Peyer's patch (tissue), 4 donors: ENCODE results near the gene OR52D1. TPM values are rescaled to one million over a fixed set of nuclear protein-coding genes. Genes with fewer than 3 reads are reported as not detected.

Experiments
- DNase-seq, 3 donors: peaks; one replicate each; pipeline ENCODE4 v3.0.0-alpha.2; 2017 to 2019
- H3K27ac ChIP-seq, 4 donors: fragments of 200-600 bp; sonication (generic); one replicate each; pipeline ENCODE4 v1.5.1; 2016 to 2019
- H3K27me3 ChIP-seq, 2 donors: fragments of 200-600 bp; sonication (generic); one replicate each; pipeline ENCODE4 v1.5.1; 2019
- H3K36me3 ChIP-seq, 3 donors: fragments of 200-600 bp; sonication (generic); one replicate each; pipeline ENCODE4 v1.5.1; 2016 to 2019
- H3K4me1 ChIP-seq, 4 donors: fragments of 200-600 bp; sonication (generic); one replicate each; pipeline ENCODE4 v1.5.1; 2016 to 2019
- H3K4me3 ChIP-seq, 4 donors: fragments of 200-600 bp; sonication (generic); 1 replicate in 3 of 4; 2 replicates in 1 of 4; pipeline ENCODE4 v1.5.1; 2016 to 2019; ENCODE audit warnings: mild to moderate bottlenecking in 1 of 4
- H3K9me3 ChIP-seq, 4 donors: fragments of 200-600 bp; sonication (generic); one replicate each; pipeline ENCODE4 v1.5.1; 2016 to 2019; ENCODE audit warnings: mild to moderate bottlenecking in 1 of 4
- CTCF ChIP-seq, 6 experiments: fragments of 450-650 bp in 4 of 6; fragments of 200-600 bp in 2 of 6; sonication (generic) in 1 of 6; IDR thresholded peaks; one replicate each; pipeline ENCODE4 v1.5.1; 2017 to 2019; ENCODE audit warnings: antibody characterized with exemption in 6 of 6, mild to moderate bottlenecking in 3 of 6, moderate library complexity in 1 of 6
- POLR2A ChIP-seq, 2 donors: fragments of 450-650 bp; IDR thresholded peaks; one replicate each; pipeline ENCODE4 v1.5.1; 2017; ENCODE audit warnings: antibody characterized with exemption in 2 of 2, mild to moderate bottlenecking in 2 of 2, moderate library complexity in 2 of 2
- total RNA-seq, 4 donors: library from RNA; depleted of rRNA; stranded (reverse); fragments of >200 nt; gene quantifications; one replicate each; pipeline ENCODE4 v1.1.0, GENCODE V29; 2016

OR52D1 gene
- total RNA-seq, 4 donors from 2014 or later, result not detected

- TF ChIP-seq POLR2A (IDR thresholded peaks at IDR 0.05) (no peak), CTCF (IDR thresholded peaks at IDR 0.05) (no peak)
- Histone ChIP-seq H3K27ac (no peak overlapping the region), H3K4me1 (no peaks in the 10 kb centered on the region), H3K36me3 (no peaks in the 10 kb centered on the region), H3K9me3 (no peaks in the 10 kb centered on the region), H3K27me3 (no peaks in the 10 kb centered on the region), H3K4me3 (no peak overlapping the region)
- no peak for DNase-seq
These were observed 26.4 kb downstream of the OR52D1 start for GRCh38 chr11:5514841-5515240.

GRCh38 chr11:5516599-5516998, 28.1 kb downstream of the OR52D1 start, which contains the start of gene UBQLNL:
Gene UBQLNL (minus strand): TSS chr11:5516699. CDS start chr11:5516441, 258 bp downstream.
- no peak for DNase-seq
- Histone ChIP-seq H3K36me3 (no peaks in the 10 kb centered on the region), H3K4me3 (no peak within 1 kb of the TSS), H3K4me1 (no peaks in the 10 kb centered on the region), H3K27ac (no peak within 1 kb of the TSS), H3K27me3 (no peaks in the 10 kb centered on the region), H3K9me3 (no peaks in the 10 kb centered on the region)
- no peak for TF ChIP-seq POLR2A (IDR thresholded peaks at IDR 0.05)
- TF ChIP-seq CTCF (IDR thresholded peaks at IDR 0.05), result no peak

- no peaks in the 10 kb centered on the region for H3K36me3 ChIP-seq
- H3K27me3 ChIP-seq, result no peaks in the 10 kb centered on the region
- no peak overlapping the region for H3K4me3 ChIP-seq
- TF ChIP-seq POLR2A (IDR thresholded peaks at IDR 0.05), result no peak
- no peak for TF ChIP-seq CTCF (IDR thresholded peaks at IDR 0.05)
- H3K9me3 ChIP-seq, result no peaks in the 10 kb centered on the region
- no peak overlapping the region for H3K27ac ChIP-seq
- H3K4me1 ChIP-seq, result no peaks in the 10 kb centered on the region
- DNase-seq, result no peak
These were observed 33.1 kb downstream of the OR52D1 start for GRCh38 chr11:5521540-5521939.

GRCh38 chr11:5522308-5522707, 33.8 kb downstream of the OR52D1 start:
- TF ChIP-seq CTCF (IDR thresholded peaks at IDR 0.05) (no peak), POLR2A (IDR thresholded peaks at IDR 0.05) (no peak)
- no peak for DNase-seq

GRCh38 chr11:5524756-5525155, 36.3 kb downstream of the OR52D1 start:
- no peaks in the 10 kb centered on the region for H3K27me3 ChIP-seq
- no peak overlapping the region for H3K4me3 ChIP-seq
- H3K27ac ChIP-seq, result no peak overlapping the region
- H3K4me1 ChIP-seq, result no peaks in the 10 kb centered on the region
- no peak for DNase-seq
- H3K36me3 ChIP-seq, result no peaks in the 10 kb centered on the region
- TF ChIP-seq CTCF (IDR thresholded peaks at IDR 0.05) (no peak), POLR2A (IDR thresholded peaks at IDR 0.05) (no peak)
- H3K9me3 ChIP-seq, result no peaks in the 10 kb centered on the region

More at GRCh38 chr11:5522308-5522707, 33.8 kb downstream of the OR52D1 start:
- no peak overlapping the region for H3K27ac ChIP-seq
- H3K4me3 ChIP-seq, result no peak overlapping the region
- H3K9me3 ChIP-seq, result no peaks in the 10 kb centered on the region
- H3K27me3 ChIP-seq, result no peaks in the 10 kb centered on the region
- no peaks in the 10 kb centered on the region for H3K36me3 ChIP-seq
- no peaks in the 10 kb centered on the region for H3K4me1 ChIP-seq

GRCh38 chr11:5527716-5528115, 39.2 kb downstream of the OR52D1 start:
- no peak for DNase-seq
- Histone ChIP-seq H3K4me3 (no peak overlapping the region), H3K9me3 (no peaks in the 10 kb centered on the region), H3K27me3 (no peaks in the 10 kb centered on the region), H3K36me3 (no peaks in the 10 kb centered on the region), H3K4me1 (no peaks in the 10 kb centered on the region), H3K27ac (no peak overlapping the region)
- TF ChIP-seq POLR2A (IDR thresholded peaks at IDR 0.05), result no peak
- TF ChIP-seq CTCF (IDR thresholded peaks at IDR 0.05), result no peak
